GM19372 (cell line): ENCODE data around the gene RASA4.
"Not testable (repeated sequence)": the region's sequence is repeated elsewhere in the genome, so short reads cannot be mapped to it uniquely, and the experiment has no call there.

Experiments
- ATAC-seq: cut with Tn5 transposase; IDR thresholded peaks from one replicate; pipeline ENCODE4 v1.9.1; 2021; ENCODE audit warnings: mild to moderate bottlenecking, low read depth, moderate library complexity; ENCODE audit not compliant: unreplicated experiment

The RASA4 gene

GRCh38 chr7:102545288-102545687 lies 71.3 kb downstream of the RASA4 start:
- ATAC-seq, result not testable (repeated sequence)

GRCh38 chr7:102544372-102544771 lies 72.2 kb downstream of the RASA4 start:
- not testable (repeated sequence) for ATAC-seq

- not testable (repeated sequence) for ATAC-seq
Observed at GRCh38 chr7:102543596-102543995, 73.0 kb downstream of the RASA4 start, which contains the start of gene UPK3BL2. TSS of gene UPK3BL2 (minus strand) at chr7:102543696. CDS start at chr7:102543636, 60 bp downstream.

DNA sequence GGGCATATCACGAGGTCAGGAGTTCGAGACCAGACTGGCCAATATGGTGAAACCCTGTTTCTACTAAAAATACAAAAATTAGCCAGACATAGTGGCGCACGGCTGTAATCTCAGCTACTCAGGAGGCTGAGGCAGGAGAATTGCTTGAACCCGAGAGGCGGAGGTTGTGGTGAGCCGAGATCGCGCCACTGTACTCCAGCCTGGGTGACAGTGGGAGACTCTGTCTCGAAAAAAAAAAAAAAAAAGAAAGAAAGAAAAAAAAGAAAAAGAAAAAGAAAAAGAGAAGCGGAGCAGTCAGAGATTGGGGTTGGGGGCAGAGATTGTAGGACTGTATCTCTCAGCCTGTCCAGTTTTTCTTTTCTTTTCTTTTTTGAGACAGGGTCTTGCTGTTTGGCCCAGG lies 73.8 kb downstream of the RASA4 start:
- ATAC-seq, result not testable (repeated sequence)

DNA sequence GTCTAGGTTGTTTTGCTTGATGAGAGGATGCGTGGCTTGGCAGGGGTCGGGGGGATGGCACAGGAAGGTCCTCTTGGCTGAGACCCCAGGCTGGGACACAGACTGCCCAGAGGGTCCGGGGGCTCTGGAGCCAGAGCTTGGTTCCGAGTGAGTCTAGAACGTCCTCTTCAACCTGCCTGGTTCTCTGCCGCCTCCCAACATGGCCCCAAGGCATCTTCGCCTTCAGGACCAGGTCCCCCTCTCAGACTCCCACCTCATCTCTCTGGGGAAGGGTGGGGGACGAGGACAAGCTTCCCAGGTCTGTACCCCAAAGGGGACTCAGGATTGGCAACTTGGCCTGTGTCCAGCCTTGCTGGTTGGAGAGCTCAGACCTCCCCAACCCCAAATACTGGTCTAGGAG lies 74.5 kb downstream of the RASA4 start:
- ATAC-seq, result not testable (repeated sequence)

GRCh38 chr7:102540604-102541003 lies 76.0 kb downstream of the RASA4 start:
- ATAC-seq, result not testable (repeated sequence)

DNA sequence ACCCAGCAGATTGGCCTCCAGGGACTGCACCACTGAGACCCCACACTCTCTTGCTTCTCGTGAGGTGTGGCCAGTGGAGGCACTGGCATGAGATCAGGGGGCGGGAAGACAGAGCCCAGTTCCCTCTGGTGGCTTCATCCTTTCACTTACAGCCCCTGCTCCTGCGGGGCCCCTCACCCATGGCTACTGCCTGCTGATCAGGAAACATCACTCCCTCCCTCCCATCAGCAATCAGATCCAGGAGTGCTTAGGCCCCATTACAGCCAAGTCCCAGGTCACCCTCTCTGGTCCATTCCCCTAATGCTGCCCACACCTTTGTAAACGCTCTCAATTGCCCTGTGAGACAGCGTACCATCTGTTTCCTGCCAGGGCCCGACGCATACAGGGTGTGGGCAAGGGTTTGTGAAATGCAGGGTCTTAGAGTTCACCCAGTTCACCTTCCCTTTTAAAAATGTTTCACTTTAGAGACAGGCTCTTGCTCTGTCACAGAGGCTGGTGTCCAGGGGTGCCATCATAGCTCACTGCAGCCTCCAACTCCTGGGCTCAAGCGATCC lies 81.4 kb downstream of the RASA4 start:
- not testable (repeated sequence) for ATAC-seq

- ATAC-seq, result not testable (repeated sequence)
Observed at GRCh38 chr7:102532127-102532526, 84.4 kb downstream of the RASA4 start.

- ATAC-seq, result not testable (repeated sequence)
Observed at GRCh38 chr7:102531583-102531982, 85.0 kb downstream of the RASA4 start.

GRCh38 chr7:102527822-102528793 lies 88.4 kb downstream of the RASA4 start:
- ATAC-seq, result not testable (repeated sequence)

DNA sequence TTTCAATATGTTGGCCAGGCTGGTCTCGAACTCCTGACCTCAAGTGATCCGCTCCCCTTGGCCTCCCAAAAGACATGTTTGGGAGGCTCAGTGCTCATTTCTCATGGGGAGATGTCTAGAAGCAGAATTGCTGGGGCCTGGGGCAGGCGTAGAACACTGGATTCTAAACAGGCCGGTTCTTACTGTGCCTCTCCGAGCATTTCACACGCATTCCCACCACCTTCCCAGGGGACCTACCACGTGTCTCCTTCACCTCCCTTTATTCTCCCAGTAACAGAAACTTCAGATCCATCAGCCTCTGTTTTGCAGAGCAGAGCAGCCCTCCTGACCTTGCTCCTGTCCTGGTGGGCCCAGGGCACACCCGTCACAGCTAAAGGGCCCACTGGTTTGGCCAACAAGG lies 89.4 kb downstream of the RASA4 start:
- not testable (repeated sequence) for ATAC-seq

DNA sequence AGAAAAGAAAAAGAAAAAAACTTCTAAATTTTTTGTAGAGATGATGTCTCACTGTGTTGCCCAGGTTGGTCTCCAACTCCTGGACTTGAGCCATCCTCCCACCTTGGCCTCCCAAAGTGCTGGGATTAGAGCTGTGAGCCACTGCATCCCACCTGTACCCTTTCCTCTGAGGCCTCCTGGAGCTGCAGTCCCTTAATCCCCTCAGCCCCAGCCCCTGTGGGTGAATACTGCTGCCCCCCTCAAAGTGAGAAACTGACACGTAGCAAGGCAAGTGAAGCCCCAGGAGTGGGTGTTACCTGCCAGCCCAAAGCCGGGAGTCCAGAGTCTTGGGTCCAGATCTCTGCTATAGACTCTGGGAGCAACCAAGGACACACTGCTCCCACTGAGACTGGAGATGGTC lies 91.8 kb downstream of the RASA4 start:
- ATAC-seq, result not testable (repeated sequence)
